ENCODE data around the gene DEUP1.

- TF ChIP-seq, protein P1, sequence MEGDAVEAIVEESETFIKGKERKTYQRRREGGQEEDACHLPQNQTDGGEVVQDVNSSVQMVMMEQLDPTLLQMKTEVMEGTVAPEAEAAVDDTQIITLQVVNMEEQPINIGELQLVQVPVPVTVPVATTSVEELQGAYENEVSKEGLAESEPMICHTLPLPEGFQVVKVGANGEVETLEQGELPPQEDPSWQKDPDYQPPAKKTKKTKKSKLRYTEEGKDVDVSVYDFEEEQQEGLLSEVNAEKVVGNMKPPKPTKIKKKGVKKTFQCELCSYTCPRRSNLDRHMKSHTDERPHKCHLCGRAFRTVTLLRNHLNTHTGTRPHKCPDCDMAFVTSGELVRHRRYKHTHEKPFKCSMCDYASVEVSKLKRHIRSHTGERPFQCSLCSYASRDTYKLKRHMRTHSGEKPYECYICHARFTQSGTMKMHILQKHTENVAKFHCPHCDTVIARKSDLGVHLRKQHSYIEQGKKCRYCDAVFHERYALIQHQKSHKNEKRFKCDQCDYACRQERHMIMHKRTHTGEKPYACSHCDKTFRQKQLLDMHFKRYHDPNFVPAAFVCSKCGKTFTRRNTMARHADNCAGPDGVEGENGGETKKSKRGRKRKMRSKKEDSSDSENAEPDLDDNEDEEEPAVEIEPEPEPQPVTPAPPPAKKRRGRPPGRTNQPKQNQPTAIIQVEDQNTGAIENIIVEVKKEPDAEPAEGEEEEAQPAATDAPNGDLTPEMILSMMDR (IDR thresholded peaks at IDR 0.05 in 4 of 5, conservative IDR thresholded peaks at IDR 0.05 in 1 of 5), result no peak
- TF ChIP-seq POLR2A (IDR thresholded peaks at IDR 0.05), result no peak
Measured at GRCh38 chr11:93394488-93394887, 63.9 kb downstream of the DEUP1 start.
